GM23338 (cell line): Measurements from ENCODE around the gene CCDC24. TPM values are rescaled to one million over a fixed set of nuclear protein-coding genes. Genes with fewer than 3 reads are reported as not detected.

Experiments used
- ATAC-seq: fragments of 200-7000 bp; cut with Tn5 transposase; 3 replicates; pipeline ENCODE4 v1.9.1; 2020
- DNase-seq: peaks from one replicate; pipeline ENCODE4 v3.0.0-alpha.2; 2015; ENCODE audit warnings: low spot score
- H2AFZ ChIP-seq: fragments of 200-600 bp; sonication (generic); 2 replicates; pipeline ENCODE4 v1.8.0; 2016; ENCODE audit warnings: antibody characterized with exemption, mild to moderate bottlenecking, moderate library complexity
- H3F3A ChIP-seq: fragments of 200-600 bp; sonication (generic); replicated peaks from 2 replicates; pipeline ENCODE4 v1.8.0; 2017; ENCODE audit warnings: antibody characterized with exemption, mixed run types, low read depth
- H3K27ac ChIP-seq: fragments of 200-600 bp; sonication (generic); 2 replicates; pipeline ENCODE4 v1.6.1; 2016; ENCODE audit warnings: low read depth
- H3K27me3 ChIP-seq: fragments of 200-600 bp; sonication (generic); 2 replicates; pipeline ENCODE4 v1.8.0; 2016; ENCODE audit warnings: mild to moderate bottlenecking, mixed run types, moderate library complexity; ENCODE audit not compliant: insufficient read depth
- H3K36me3 ChIP-seq: fragments of 200-600 bp; sonication (generic); 2 replicates; pipeline ENCODE4 v1.8.0; 2016; ENCODE audit warnings: mild to moderate bottlenecking; ENCODE audit not compliant: insufficient read depth
- H3K4me1 ChIP-seq: fragments of 200-600 bp; sonication (generic); 2 replicates; pipeline ENCODE4 v1.8.0; 2016; ENCODE audit warnings: mild to moderate bottlenecking, moderate library complexity; ENCODE audit not compliant: insufficient read depth
- H3K4me2 ChIP-seq: fragments of 200-600 bp; sonication (generic); 2 replicates; pipeline ENCODE4 v1.7.1; 2017; ENCODE audit warnings: mixed run types
- H3K4me3 ChIP-seq: fragments of 200-600 bp; sonication (generic); 2 replicates; pipeline ENCODE4 v1.6.1; 2016; ENCODE audit warnings: mixed run types
- H3K79me2 ChIP-seq: fragments of 200-600 bp; sonication (generic); replicated peaks from 2 replicates; pipeline ENCODE4 v1.8.0; 2017; ENCODE audit warnings: mild to moderate bottlenecking; ENCODE audit not compliant: insufficient read depth
- H3K9me2 ChIP-seq: fragments of 200-600 bp; sonication (generic); 2 replicates; pipeline ENCODE4 v1.8.0; 2017; ENCODE audit not compliant: insufficient read depth
- H4K20me1 ChIP-seq: fragments of 200-600 bp; sonication (generic); replicated peaks from 2 replicates; pipeline ENCODE4 v1.8.0; 2017; ENCODE audit warnings: mild to moderate bottlenecking; ENCODE audit not compliant: insufficient read depth
- H3K27ac Mint-ChIP-seq: 2 replicates; pipeline ENCODE4 v1.8.0; 2020; ENCODE audit warnings: inconsistent platforms, mild to moderate bottlenecking, moderate library complexity, mixed read lengths
- H3K27me3 Mint-ChIP-seq: 3 replicates; pipeline ENCODE4 v1.8.0; 2022; ENCODE audit warnings: low read depth, mild to moderate bottlenecking, moderate library complexity, mixed read lengths, inconsistent platforms; ENCODE audit not compliant: insufficient read depth, poor library complexity
- H3K36me3 Mint-ChIP-seq: 3 replicates; pipeline ENCODE4 v1.8.0; 2021; ENCODE audit warnings: low read depth, mild to moderate bottlenecking, inconsistent platforms, moderate library complexity, mixed read lengths
- H3K4me1 Mint-ChIP-seq: 3 replicates; pipeline ENCODE4 v1.8.0; 2020; ENCODE audit warnings: mild to moderate bottlenecking, inconsistent platforms, mixed read lengths
- H3K4me3 Mint-ChIP-seq: 3 replicates; pipeline ENCODE4 v1.8.0; 2021; ENCODE audit warnings: moderate library complexity, mild to moderate bottlenecking, inconsistent platforms, mixed read lengths
- H3K9me3 Mint-ChIP-seq: 3 replicates; pipeline ENCODE4 v1.8.0; 2020; ENCODE audit warnings: moderate library complexity, mild to moderate bottlenecking, inconsistent platforms, mixed read lengths
- CREB1 ChIP-seq: fragments of 250-450 bp; sonication (Bioruptor Pico); IDR thresholded peaks from 2 replicates; pipeline ENCODE4 v1.5.0; 2020; ENCODE audit warnings: low read depth, mild to moderate bottlenecking, moderate library complexity
- CTCF ChIP-seq, 2 experiments: fragments of 200-600 bp in 1 of 2; sonication (generic) in 1 of 2; conservative IDR thresholded peaks; 2 replicates each; pipeline versions ENCODE4 v1.5.1 to v1.6.1; 2016 to 2017; ENCODE audit warnings: antibody characterized with exemption in 2 of 2, low read depth in 2 of 2, mild to moderate bottlenecking in 2 of 2, moderate library complexity in 1 of 2
- JUNB ChIP-seq: IDR thresholded peaks from one replicate; pipeline ENCODE4 v1.6.1; 2016; ENCODE audit warnings: antibody characterized with exemption; ENCODE audit not compliant: unreplicated experiment
- POLR2AphosphoS5 ChIP-seq: IDR thresholded peaks from 2 replicates; pipeline ENCODE4 v1.6.1; 2016; ENCODE audit warnings: antibody characterized with exemption, low read depth
- ZNF331 ChIP-seq: fragments of 250-450 bp; sonication (Bioruptor Pico); IDR thresholded peaks from 2 replicates; pipeline ENCODE4 v1.5.0; 2020; ENCODE audit warnings: low read depth, mild to moderate bottlenecking, moderate library complexity
- polyA plus RNA-seq: library from polyadenylated mRNA; unstranded; fragments of >200 nt; fragmentation: Nextera tagmentation; extraction: Ambion mirVana; gene quantifications from 2 replicates; pipeline ENCODE4 v1.2.1, GENCODE V29; 2016
- total RNA-seq: library from RNA; depleted of rRNA; stranded (reverse); fragments of >200 nt; shearing (Covaris generic); gene quantifications from 2 replicates; pipeline ENCODE4 v1.2.3, GENCODE V29; 2014
- TF ChIP-seq, protein P1 (sequence below): IDR thresholded peaks from 2 replicates; pipeline ENCODE4 v1.6.1; 2016; ENCODE audit warnings: antibody characterized with exemption
- TF ChIP-seq, protein P2 (sequence below): IDR thresholded peaks from one replicate; pipeline ENCODE4 v1.6.1; 2018; ENCODE audit warnings: antibody characterized with exemption; ENCODE audit not compliant: unreplicated experiment

Gene CCDC24
- total and polyA plus RNA-seq, 2 experiments from 2014 or later: 8.3 to 17.2 TPM

GRCh38 chr1:43974443-43975248 is 16.8 kb upstream of the CCDC24 start, which contains the start of gene ATP6V0B:
Gene ATP6V0B, plus strand, starts transcription at chr1:43974960. Its CDS starts 81 bp downstream, at chr1:43975041.
- H4K20me1 ChIP-seq: peaks cover 22% of the 10 kb centered on the region
- peaks cover 29% of the 10 kb centered on the region for H3K4me1 ChIP-seq
- H3F3A ChIP-seq: peaks cover 24% of the 10 kb centered on the region; the same call in 1 of the 2 replicates
- H3K79me2 ChIP-seq: peaks cover 17% of the 10 kb centered on the region
- Mint-ChIP-seq H3K27me3 (peaks cover 25% of the 10 kb centered on the region), H3K36me3 (peaks cover 70% of the 10 kb centered on the region), H3K4me1 (peaks cover 45% of the 10 kb centered on the region), H3K9me3 (no peaks in the 10 kb centered on the region), H3K27ac (peak within 1 kb of the TSS; percentile 69), H3K4me3 (peak within 1 kb of the TSS; percentile 90)
- H2AFZ ChIP-seq: peak within 1 kb of the TSS; percentile 100
- peak; percentile 78 for ATAC-seq
- H3K4me3 ChIP-seq: peak within 1 kb of the TSS; percentile 96
- no peaks in the 10 kb centered on the region for H3K9me2 ChIP-seq
- no peaks in the 10 kb centered on the region for H3K27me3 ChIP-seq
- peak within 1 kb of the TSS; percentile 98 for H3K4me2 ChIP-seq
- TF ChIP-seq CTCF (conservative IDR thresholded peaks at IDR 0.05; ENCODE audit: low read depth in 2 of 2) (0 out of 4 replicates have a peak, but pooled peaks of 1 of the 2 experiments have one; percentile 14), CREB1 (CRISPR knock-in tag) (peak; percentile 95), POLR2AphosphoS5 (peak; percentile 92), JUNB (no peak)
- TF ChIP-seq, protein P1, sequence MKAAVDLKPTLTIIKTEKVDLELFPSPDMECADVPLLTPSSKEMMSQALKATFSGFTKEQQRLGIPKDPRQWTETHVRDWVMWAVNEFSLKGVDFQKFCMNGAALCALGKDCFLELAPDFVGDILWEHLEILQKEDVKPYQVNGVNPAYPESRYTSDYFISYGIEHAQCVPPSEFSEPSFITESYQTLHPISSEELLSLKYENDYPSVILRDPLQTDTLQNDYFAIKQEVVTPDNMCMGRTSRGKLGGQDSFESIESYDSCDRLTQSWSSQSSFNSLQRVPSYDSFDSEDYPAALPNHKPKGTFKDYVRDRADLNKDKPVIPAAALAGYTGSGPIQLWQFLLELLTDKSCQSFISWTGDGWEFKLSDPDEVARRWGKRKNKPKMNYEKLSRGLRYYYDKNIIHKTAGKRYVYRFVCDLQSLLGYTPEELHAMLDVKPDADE: peak; percentile 93
- 0 out of 2 replicates have a peak within 1 kb of the TSS, but pooled peaks have one; percentile 59 for H3K27ac ChIP-seq
- DNase-seq: peak; percentile 99
- 0 out of 2 replicates have a peak, but pooled peaks cover 7% of the 10 kb centered on the region for H3K36me3 ChIP-seq

DNA sequence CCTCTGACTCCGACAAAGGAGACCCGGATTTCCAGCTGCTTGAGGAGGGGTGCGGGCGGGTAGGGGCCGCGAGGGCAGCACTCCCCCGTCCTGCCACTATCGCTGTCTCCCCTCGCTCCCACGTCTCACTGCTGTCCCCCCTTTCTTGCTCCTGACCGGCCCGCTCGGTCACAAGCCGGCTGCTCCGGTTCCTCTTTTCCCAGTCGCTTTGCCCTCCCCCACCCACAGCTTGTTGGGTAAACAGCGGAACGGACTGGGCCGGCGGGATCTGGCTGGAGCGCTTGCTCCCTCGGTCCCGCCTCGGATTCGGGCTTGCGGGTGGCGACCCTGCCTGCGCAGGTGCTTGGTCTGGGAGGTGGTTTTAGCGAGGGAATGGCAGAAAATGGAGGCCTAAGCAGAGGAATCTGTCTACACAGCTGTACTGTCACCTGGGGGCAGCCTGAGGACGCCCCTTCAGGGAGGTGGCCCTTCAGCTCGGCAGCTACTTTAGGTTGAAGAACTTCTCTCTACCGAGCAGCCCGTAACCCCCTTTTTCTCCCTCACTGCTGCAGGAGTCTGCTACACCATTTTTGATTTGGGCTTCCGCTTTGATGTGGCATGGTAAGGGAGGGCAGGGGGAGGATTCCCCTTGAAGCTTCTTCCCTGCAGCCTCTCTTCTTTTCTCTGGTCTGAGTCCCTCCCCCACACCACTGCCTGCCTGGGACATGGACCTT is 16.0 kb upstream of the CCDC24 start:
- H3K27me3 Mint-ChIP-seq: peaks cover 28% of the 10 kb centered on the region
- Histone ChIP-seq H3K36me3 (0 out of 2 replicates have a peak, but pooled peaks cover 7% of the 10 kb centered on the region), H3K27ac (0 out of 2 replicates have a peak overlapping the region, but pooled peaks have one; percentile 59), H2AFZ (no peak overlapping the region), H3K9me2 (no peaks in the 10 kb centered on the region), H4K20me1 (peaks cover 22% of the 10 kb centered on the region), H3K4me1 (peaks cover 32% of the 10 kb centered on the region), H3K4me2 (peak overlapping the region; percentile 98), H3K27me3 (no peaks in the 10 kb centered on the region), H3K4me3 (peak overlapping the region; percentile 96), H3F3A (peaks cover 28% of the 10 kb centered on the region; the same call in 1 of the 2 replicates), H3K79me2 (peaks cover 17% of the 10 kb centered on the region)
- DNase-seq (peak; percentile 56), ATAC-seq (peak; percentile 8)
- H3K4me1 Mint-ChIP-seq: peaks cover 45% of the 10 kb centered on the region
- peak overlapping the region; percentile 90 for H3K4me3 Mint-ChIP-seq
- no peaks in the 10 kb centered on the region for H3K9me3 Mint-ChIP-seq
- H3K27ac Mint-ChIP-seq: peak overlapping the region; percentile 52
- peaks cover 65% of the 10 kb centered on the region for H3K36me3 Mint-ChIP-seq
- TF ChIP-seq, protein P2, sequence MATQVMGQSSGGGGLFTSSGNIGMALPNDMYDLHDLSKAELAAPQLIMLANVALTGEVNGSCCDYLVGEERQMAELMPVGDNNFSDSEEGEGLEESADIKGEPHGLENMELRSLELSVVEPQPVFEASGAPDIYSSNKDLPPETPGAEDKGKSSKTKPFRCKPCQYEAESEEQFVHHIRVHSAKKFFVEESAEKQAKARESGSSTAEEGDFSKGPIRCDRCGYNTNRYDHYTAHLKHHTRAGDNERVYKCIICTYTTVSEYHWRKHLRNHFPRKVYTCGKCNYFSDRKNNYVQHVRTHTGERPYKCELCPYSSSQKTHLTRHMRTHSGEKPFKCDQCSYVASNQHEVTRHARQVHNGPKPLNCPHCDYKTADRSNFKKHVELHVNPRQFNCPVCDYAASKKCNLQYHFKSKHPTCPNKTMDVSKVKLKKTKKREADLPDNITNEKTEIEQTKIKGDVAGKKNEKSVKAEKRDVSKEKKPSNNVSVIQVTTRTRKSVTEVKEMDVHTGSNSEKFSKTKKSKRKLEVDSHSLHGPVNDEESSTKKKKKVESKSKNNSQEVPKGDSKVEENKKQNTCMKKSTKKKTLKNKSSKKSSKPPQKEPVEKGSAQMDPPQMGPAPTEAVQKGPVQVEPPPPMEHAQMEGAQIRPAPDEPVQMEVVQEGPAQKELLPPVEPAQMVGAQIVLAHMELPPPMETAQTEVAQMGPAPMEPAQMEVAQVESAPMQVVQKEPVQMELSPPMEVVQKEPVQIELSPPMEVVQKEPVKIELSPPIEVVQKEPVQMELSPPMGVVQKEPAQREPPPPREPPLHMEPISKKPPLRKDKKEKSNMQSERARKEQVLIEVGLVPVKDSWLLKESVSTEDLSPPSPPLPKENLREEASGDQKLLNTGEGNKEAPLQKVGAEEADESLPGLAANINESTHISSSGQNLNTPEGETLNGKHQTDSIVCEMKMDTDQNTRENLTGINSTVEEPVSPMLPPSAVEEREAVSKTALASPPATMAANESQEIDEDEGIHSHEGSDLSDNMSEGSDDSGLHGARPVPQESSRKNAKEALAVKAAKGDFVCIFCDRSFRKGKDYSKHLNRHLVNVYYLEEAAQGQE: no peak
- no peak for TF ChIP-seq JUNB
- TF ChIP-seq CREB1 (CRISPR knock-in tag): no peak
- no peak for TF ChIP-seq ZNF331 (CRISPR knock-in tag)
